SK-N-SH treated with all-trans-retinoic acid at 6 μM for 48 hours (cell line): ENCODE measurements around the gene ASS1.

ENCODE experiments used
- ATAC-seq: fragments of 200-7000 bp; cut with Tn5 transposase; 3 replicates; pipeline ENCODE4 v1.9.1; 2020; ENCODE audit warnings: mild to moderate bottlenecking, moderate library complexity
- ARNTL ChIP-seq: fragments of 450-650 bp; formaldehyde crosslinking; IDR thresholded peaks from 2 replicates; pipeline ENCODE4 v1.5.0; 2020; ENCODE audit warnings: low read depth, mild to moderate bottlenecking, moderate library complexity, borderline replicate concordance
- BACH2 ChIP-seq: fragments of 250-450 bp; sonication (Bioruptor Pico); IDR thresholded peaks from 2 replicates; pipeline ENCODE4 v1.9.0; 2021; ENCODE audit warnings: mild to moderate bottlenecking, borderline replicate concordance
- ESRRG ChIP-seq: fragments of 250-450 bp; sonication (Bioruptor Pico); IDR thresholded peaks from 2 replicates; pipeline ENCODE4 v1.6.1; 2021; ENCODE audit warnings: mild to moderate bottlenecking
- GLIS3 ChIP-seq: fragments of 250-450 bp; sonication (Bioruptor Pico); IDR thresholded peaks from 2 replicates; pipeline ENCODE4 v1.5.0; 2020; ENCODE audit warnings: mild to moderate bottlenecking, moderate library complexity
- ISL1 ChIP-seq: fragments of 250-450 bp; sonication (Bioruptor Pico); IDR thresholded peaks from 2 replicates; pipeline ENCODE4 v2.1.2; 2022; ENCODE audit warnings: mild to moderate bottlenecking, moderate library complexity
- OSR1 ChIP-seq: fragments of 250-450 bp; sonication (Bioruptor Pico); IDR thresholded peaks from 2 replicates; pipeline ENCODE4 v1.8.0; 2022; ENCODE audit warnings: moderate library complexity, mild to moderate bottlenecking, inconsistent platforms
- PPARA ChIP-seq: fragments of 250-450 bp; sonication (Bioruptor Pico); IDR thresholded peaks from 2 replicates; pipeline ENCODE4 v1.5.0; 2020; ENCODE audit warnings: mild to moderate bottlenecking, borderline replicate concordance
- RARB ChIP-seq: fragments of 250-450 bp; sonication (Bioruptor Pico); IDR thresholded peaks from 2 replicates; pipeline ENCODE4 v1.8.0; 2021; ENCODE audit warnings: mild to moderate bottlenecking, moderate library complexity
- SNAI2 ChIP-seq: fragments of 250-450 bp; sonication (Bioruptor Pico); IDR thresholded peaks from 2 replicates; pipeline ENCODE4 v1.5.0; 2020; ENCODE audit warnings: mild to moderate bottlenecking, moderate library complexity
- TCF4 ChIP-seq: fragments of 250-450 bp; sonication (Bioruptor Pico); IDR thresholded peaks from 2 replicates; pipeline ENCODE4 v1.8.0; 2021; ENCODE audit warnings: mild to moderate bottlenecking, moderate library complexity, borderline replicate concordance
- TOX ChIP-seq: fragments of 250-450 bp; sonication (Bioruptor Pico); IDR thresholded peaks from 2 replicates; pipeline ENCODE4 v1.8.0; 2021; ENCODE audit warnings: mild to moderate bottlenecking, moderate library complexity, borderline replicate concordance
- ZC3H10 ChIP-seq: fragments of 250-450 bp; sonication (Bioruptor Pico); IDR thresholded peaks from 2 replicates; pipeline ENCODE4 v1.5.1; 2021; ENCODE audit warnings: mild to moderate bottlenecking, moderate library complexity
- ZFP3 ChIP-seq: fragments of 250-450 bp; sonication (Bioruptor Pico); IDR thresholded peaks from 2 replicates; pipeline ENCODE4 v1.5.0; 2020; ENCODE audit warnings: mild to moderate bottlenecking, moderate library complexity
- ZFP30 ChIP-seq: fragments of 450-650 bp; formaldehyde crosslinking; IDR thresholded peaks from 2 replicates; pipeline ENCODE4 v1.5.0; 2022; ENCODE audit warnings: mild to moderate bottlenecking, moderate library complexity
- ZNF565 ChIP-seq: fragments of 450-650 bp; formaldehyde crosslinking; conservative IDR thresholded peaks from 2 replicates; pipeline ENCODE4 v1.5.0; 2020; ENCODE audit warnings: low read depth, mild to moderate bottlenecking, moderate library complexity
- ZNF70 ChIP-seq: fragments of 450-650 bp; formaldehyde crosslinking; IDR thresholded peaks from 2 replicates; pipeline ENCODE4 v1.5.0; 2020; ENCODE audit warnings: mild to moderate bottlenecking, moderate library complexity
- ZNF8 ChIP-seq: fragments of 450-650 bp; formaldehyde crosslinking; IDR thresholded peaks from 2 replicates; pipeline ENCODE4 v1.5.0; 2020; ENCODE audit warnings: mild to moderate bottlenecking, moderate library complexity
- TF ChIP-seq, protein P1 (sequence below): fragments of 250-450 bp; sonication (Bioruptor Pico); IDR thresholded peaks from 2 replicates; pipeline ENCODE4 v1.5.1; 2021; ENCODE audit warnings: mild to moderate bottlenecking, moderate library complexity
- TF ChIP-seq, protein P2 (sequence below): fragments of 250-450 bp; sonication (Bioruptor Pico); IDR thresholded peaks from 2 replicates; pipeline ENCODE4 v1.5.0; 2020; ENCODE audit warnings: mild to moderate bottlenecking, moderate library complexity
- TF ChIP-seq, protein P3 (sequence below): fragments of 250-450 bp; sonication (Bioruptor Pico); IDR thresholded peaks from 2 replicates; pipeline ENCODE4 v1.8.0; 2021; ENCODE audit warnings: low read depth, mild to moderate bottlenecking, moderate library complexity, borderline replicate concordance
- TF ChIP-seq, protein P4 (sequence below): fragments of 250-450 bp; sonication (Bioruptor Pico); IDR thresholded peaks from 2 replicates; pipeline ENCODE4 v1.5.1; 2020; ENCODE audit warnings: low read depth, mild to moderate bottlenecking, moderate library complexity
- TF ChIP-seq, protein P5 (sequence below): fragments of 250-450 bp; sonication (Bioruptor Pico); IDR thresholded peaks from 2 replicates; pipeline ENCODE4 v1.8.0; 2020; ENCODE audit warnings: mild to moderate bottlenecking, moderate library complexity, borderline replicate concordance

Gene ASS1

DNA sequence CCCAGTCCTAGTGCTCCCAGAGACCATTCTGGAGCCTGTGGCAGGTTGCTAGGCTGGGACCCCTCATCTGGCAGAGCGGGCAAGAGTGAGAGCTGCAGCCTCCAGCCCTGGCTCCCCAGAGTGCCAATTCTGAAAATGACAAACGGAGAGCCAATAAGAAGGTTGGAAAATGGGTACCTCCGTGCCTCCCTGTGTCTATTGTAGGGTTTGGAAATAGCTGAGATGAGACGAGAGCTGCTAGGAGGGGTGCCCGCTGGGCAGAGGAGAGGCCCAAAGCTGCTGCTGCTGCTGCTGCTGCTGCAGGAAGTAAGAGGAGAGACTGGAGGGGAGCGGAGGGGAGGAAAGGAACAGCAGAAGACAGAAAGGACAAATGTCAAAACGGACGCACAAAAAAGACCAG lies 98.6 kb downstream of the ASS1 start:
- ATAC-seq, result no peak
- TF ChIP-seq TOX (CRISPR knock-in tag) (no peak), OSR1 (CRISPR knock-in tag) (no peak), ZNF565 (CRISPR knock-in tag) (no peak), ZNF70 (CRISPR knock-in tag) (no peak), ZFP30 (no peak), GLIS3 (CRISPR knock-in tag) (no peak), TCF4 (CRISPR knock-in tag) (no peak)
- TF ChIP-seq, all 23 proteins: peak for 0

DNA sequence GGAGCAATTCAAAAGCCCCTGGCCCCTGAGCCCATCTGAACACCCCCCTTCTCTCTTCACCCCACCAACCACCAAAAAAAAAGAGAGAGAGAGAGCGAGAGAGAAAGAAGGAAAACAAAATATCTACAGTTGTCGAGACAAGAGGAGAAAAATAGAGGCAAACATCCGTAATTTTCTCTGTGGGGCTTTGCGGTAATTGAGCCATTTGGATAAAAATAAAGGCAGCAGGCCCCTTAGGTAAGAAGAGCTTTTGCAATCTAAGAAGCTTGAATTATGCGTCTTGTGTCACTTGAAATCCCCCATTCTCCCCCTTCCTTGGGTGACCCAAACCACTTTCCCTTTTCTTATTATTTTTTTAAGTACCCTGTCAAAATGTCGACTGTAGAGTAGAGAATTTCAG lies 99.1 kb downstream of the ASS1 start:
- no peak for ATAC-seq
- TF ChIP-seq ZC3H10 (CRISPR knock-in tag), result no peak
- TF ChIP-seq TCF4 (CRISPR knock-in tag), result no peak
- TF ChIP-seq, protein P1, sequence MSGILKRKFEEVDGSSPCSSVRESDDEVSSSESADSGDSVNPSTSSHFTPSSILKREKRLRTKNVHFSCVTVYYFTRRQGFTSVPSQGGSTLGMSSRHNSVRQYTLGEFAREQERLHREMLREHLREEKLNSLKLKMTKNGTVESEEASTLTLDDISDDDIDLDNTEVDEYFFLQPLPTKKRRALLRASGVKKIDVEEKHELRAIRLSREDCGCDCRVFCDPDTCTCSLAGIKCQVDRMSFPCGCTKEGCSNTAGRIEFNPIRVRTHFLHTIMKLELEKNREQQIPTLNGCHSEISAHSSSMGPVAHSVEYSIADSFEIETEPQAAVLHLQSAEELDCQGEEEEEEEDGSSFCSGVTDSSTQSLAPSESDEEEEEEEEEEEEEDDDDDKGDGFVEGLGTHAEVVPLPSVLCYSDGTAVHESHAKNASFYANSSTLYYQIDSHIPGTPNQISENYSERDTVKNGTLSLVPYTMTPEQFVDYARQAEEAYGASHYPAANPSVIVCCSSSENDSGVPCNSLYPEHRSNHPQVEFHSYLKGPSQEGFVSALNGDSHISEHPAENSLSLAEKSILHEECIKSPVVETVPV (CRISPR knock-in tag), result no peak
- TF ChIP-seq, protein P2, sequence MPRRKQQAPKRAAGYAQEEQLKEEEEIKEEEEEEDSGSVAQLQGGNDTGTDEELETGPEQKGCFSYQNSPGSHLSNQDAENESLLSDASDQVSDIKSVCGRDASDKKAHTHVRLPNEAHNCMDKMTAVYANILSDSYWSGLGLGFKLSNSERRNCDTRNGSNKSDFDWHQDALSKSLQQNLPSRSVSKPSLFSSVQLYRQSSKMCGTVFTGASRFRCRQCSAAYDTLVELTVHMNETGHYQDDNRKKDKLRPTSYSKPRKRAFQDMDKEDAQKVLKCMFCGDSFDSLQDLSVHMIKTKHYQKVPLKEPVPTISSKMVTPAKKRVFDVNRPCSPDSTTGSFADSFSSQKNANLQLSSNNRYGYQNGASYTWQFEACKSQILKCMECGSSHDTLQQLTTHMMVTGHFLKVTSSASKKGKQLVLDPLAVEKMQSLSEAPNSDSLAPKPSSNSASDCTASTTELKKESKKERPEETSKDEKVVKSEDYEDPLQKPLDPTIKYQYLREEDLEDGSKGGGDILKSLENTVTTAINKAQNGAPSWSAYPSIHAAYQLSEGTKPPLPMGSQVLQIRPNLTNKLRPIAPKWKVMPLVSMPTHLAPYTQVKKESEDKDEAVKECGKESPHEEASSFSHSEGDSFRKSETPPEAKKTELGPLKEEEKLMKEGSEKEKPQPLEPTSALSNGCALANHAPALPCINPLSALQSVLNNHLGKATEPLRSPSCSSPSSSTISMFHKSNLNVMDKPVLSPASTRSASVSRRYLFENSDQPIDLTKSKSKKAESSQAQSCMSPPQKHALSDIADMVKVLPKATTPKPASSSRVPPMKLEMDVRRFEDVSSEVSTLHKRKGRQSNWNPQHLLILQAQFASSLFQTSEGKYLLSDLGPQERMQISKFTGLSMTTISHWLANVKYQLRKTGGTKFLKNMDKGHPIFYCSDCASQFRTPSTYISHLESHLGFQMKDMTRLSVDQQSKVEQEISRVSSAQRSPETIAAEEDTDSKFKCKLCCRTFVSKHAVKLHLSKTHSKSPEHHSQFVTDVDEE (CRISPR knock-in tag), result no peak
- no peak for TF ChIP-seq OSR1 (CRISPR knock-in tag)
- TF ChIP-seq ZNF565 (CRISPR knock-in tag), result no peak
- no peak for TF ChIP-seq ARNTL (CRISPR knock-in tag)
- no peak for TF ChIP-seq ZFP3
- TF ChIP-seq, protein P3, sequence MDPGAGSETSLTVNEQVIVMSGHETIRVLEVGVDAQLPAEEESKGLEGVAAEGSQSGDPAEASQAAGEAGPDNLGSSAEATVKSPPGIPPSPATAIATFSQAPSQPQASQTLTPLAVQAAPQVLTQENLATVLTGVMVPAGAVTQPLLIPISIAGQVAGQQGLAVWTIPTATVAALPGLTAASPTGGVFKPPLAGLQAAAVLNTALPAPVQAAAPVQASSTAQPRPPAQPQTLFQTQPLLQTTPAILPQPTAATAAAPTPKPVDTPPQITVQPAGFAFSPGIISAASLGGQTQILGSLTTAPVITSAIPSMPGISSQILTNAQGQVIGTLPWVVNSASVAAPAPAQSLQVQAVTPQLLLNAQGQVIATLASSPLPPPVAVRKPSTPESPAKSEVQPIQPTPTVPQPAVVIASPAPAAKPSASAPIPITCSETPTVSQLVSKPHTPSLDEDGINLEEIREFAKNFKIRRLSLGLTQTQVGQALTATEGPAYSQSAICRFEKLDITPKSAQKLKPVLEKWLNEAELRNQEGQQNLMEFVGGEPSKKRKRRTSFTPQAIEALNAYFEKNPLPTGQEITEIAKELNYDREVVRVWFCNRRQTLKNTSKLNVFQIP (CRISPR knock-in tag), result no peak
- no peak for TF ChIP-seq RARB (CRISPR knock-in tag)
- no peak for TF ChIP-seq ZNF8
- TF ChIP-seq GLIS3 (CRISPR knock-in tag), result no peak
- TF ChIP-seq, protein P4, sequence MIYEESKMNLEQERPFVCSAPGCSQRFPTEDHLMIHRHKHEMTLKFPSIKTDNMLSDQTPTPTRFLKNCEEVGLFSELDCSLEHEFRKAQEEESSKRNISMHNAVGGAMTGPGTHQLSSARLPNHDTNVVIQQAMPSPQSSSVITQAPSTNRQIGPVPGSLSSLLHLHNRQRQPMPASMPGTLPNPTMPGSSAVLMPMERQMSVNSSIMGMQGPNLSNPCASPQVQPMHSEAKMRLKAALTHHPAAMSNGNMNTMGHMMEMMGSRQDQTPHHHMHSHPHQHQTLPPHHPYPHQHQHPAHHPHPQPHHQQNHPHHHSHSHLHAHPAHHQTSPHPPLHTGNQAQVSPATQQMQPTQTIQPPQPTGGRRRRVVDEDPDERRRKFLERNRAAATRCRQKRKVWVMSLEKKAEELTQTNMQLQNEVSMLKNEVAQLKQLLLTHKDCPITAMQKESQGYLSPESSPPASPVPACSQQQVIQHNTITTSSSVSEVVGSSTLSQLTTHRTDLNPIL (CRISPR knock-in tag), result no peak
- no peak for TF ChIP-seq BACH2
- TF ChIP-seq, protein P5, sequence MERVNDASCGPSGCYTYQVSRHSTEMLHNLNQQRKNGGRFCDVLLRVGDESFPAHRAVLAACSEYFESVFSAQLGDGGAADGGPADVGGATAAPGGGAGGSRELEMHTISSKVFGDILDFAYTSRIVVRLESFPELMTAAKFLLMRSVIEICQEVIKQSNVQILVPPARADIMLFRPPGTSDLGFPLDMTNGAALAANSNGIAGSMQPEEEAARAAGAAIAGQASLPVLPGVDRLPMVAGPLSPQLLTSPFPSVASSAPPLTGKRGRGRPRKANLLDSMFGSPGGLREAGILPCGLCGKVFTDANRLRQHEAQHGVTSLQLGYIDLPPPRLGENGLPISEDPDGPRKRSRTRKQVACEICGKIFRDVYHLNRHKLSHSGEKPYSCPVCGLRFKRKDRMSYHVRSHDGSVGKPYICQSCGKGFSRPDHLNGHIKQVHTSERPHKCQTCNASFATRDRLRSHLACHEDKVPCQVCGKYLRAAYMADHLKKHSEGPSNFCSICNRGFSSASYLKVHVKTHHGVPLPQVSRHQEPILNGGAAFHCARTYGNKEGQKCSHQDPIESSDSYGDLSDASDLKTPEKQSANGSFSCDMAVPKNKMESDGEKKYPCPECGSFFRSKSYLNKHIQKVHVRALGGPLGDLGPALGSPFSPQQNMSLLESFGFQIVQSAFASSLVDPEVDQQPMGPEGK, result no peak
- no peak for TF ChIP-seq ESRRG (CRISPR knock-in tag)
- TF ChIP-seq TOX (CRISPR knock-in tag), result no peak
- no peak for TF ChIP-seq ZFP30
- no peak for TF ChIP-seq PPARA (CRISPR knock-in tag)
- TF ChIP-seq SNAI2 (CRISPR knock-in tag), result no peak

DNA sequence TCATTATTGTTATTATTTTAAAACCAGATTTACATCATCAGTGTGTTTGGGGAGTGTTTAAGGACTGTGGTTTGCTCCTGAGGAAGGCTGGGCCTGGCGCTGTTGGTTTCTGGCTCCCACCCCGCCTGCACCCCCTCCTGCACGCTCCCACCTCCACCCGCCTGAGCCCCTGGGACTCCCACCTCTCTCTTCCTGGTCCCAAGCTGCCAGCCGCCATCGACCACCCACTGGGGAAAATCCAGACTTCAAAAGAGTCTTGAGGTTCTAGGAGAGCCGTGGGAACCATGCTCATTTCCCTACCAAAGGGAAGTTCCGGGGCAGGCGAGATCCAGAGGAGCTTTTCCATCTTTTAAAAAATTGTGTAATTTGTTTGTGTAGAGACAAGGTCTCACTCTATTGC lies 99.6 kb downstream of the ASS1 start:
- no peak for ATAC-seq
- TF ChIP-seq ZC3H10 (CRISPR knock-in tag) (no peak), ZNF70 (CRISPR knock-in tag) (no peak), ZNF565 (CRISPR knock-in tag) (no peak), ARNTL (CRISPR knock-in tag) (no peak), PPARA (CRISPR knock-in tag) (no peak), ZFP3 (no peak), ISL1 (CRISPR knock-in tag) (no peak), BACH2 (no peak), SNAI2 (CRISPR knock-in tag) (no peak)
- TF ChIP-seq, protein P2 (CRISPR knock-in tag), result no peak
- TF ChIP-seq, protein P3 (CRISPR knock-in tag), result no peak
- TF ChIP-seq, protein P4 (CRISPR knock-in tag), result no peak
